Left kidney (tissue), 2 donors: ENCODE results near the gene E2F4. TPM values are rescaled to one million over a fixed set of nuclear protein-coding genes. Genes with fewer than 3 reads are reported as not detected.

Experiments
- DNase-seq: peaks from one replicate; pipeline ENCODE4 v3.0.0-alpha.2; 2013
- polyA plus RNA-seq: library from polyadenylated mRNA; unstranded; fragments of 120-200 nt; gene quantifications from one replicate; pipeline ENCODE4 v1.2.1, GENCODE V29; 2013; ENCODE audit not compliant: insufficient read length

E2F4 gene
- polyA plus RNA-seq, 1 donor = 55.6 TPM

DNA sequence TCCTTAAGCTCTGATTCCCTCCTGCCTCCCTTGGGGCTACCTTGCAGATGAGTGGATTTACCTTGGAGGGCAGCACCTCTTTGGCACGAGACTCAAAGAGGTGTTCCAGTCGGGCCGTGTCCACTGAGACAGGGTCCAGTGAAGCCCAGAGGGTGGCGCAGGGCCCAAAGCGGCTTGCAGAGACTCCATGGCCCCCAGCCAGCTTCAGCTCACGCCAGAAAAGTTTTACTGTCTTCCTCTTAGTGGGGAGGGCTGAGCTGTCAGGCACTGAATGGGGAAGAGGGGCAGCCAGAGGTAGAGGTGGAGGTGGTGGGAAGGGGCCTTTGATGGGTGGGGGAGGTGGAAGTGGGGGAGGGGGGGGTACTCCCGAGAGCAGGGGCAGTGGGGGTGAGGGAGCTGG lies 41.6 kb downstream of the E2F4 start:
- no peak for DNase-seq

DNA sequence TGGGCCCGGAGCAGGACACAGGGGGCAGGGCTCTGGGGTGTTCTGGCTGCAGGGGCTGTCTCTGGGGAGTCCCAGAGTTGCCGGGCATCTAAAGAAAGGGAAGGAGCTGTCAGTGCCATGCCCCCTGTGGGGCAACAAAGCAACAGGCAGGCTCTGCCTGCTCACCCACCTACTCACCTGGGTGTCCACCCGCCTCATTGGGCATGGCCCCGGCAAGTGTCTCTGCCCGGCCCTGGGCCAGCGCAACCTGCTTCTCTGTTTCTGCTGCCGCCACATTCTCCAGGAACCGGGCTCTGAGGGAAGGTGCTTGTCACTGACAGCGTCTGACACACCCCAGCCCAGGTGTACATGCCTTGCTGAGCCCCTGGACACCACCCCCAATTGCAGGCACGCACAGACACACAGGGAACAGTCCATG lies 42.2 kb downstream of the E2F4 start:
- DNase-seq = no peak

DNA sequence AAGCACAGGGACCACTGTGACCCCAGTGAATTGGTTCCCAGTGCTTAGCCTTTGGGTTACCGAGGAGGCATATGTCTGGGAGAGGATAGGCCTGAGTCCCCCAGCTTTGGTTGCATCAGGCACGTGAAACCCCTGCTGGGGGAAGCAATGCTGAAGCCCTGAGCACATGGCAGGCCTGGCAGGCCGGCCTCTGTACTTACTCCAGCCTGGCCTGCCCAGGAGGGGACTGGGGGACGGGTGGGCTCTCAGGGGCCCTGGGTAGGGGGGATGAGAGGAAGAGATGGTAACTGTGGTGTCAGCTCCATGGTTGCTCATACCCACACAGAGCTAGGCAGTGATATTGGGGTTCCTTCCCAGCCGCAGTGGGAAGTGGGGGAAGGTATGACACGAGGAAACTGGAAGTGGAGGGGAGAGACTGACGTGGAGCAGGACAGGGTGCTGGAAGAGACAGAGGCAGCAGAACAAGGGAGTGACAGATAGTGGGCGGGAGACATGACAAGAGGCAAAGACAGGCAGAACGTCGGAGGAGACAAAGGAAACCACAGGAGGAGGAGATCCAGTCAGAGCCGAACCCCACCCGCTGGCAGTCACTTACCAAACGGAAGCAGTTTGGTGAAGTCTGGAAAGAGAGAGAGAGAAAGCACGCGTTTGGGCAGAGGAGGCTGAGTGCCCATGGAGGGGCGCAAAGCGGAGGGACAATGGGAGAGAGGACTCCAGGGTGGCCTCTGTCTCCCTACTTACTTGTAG lies 44.0 kb downstream of the E2F4 start:
- no peak for DNase-seq

DNA sequence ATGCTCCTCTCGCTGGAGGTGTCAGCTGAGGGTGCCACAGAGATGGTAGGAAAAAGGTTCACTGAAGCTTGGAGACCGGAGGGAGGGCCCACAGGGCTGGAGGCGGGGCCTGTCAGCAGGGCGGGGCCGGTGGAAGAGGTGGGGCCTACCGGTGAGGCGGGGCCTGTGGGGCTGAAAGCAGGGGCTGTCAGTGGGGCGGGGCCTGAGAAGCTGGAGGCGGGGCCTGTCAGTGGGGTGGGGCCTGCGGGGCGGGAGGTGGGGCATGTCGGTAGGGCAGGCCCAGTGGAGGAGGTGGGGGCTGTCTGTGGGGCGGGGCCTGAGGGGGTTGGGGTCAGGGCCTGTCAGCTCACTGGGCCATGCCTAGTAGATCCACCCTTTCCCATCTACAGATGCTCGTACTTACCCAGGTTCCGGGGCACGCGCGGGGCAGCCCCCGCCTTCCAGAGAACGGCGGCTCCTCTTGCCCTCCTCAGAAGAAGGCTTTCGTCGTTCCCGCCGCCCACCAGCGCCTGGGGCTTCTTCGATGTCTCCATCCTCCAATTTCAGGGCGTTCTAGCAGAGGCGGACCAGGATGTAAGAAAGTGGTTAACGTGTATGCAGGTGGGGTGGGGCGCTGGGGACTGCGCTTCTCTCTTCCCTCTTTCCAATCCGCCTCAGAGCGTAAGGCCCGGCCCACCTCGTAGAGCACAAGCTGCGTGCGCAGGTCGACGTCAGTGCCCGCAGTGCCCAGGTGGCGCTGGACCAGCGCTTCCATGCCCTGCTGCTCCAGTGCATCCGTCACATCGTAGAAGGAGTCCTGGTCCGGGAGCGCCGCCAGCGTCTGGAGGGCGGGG lies 44.8 kb downstream of the E2F4 start:
- DNase-seq = no peak

DNA sequence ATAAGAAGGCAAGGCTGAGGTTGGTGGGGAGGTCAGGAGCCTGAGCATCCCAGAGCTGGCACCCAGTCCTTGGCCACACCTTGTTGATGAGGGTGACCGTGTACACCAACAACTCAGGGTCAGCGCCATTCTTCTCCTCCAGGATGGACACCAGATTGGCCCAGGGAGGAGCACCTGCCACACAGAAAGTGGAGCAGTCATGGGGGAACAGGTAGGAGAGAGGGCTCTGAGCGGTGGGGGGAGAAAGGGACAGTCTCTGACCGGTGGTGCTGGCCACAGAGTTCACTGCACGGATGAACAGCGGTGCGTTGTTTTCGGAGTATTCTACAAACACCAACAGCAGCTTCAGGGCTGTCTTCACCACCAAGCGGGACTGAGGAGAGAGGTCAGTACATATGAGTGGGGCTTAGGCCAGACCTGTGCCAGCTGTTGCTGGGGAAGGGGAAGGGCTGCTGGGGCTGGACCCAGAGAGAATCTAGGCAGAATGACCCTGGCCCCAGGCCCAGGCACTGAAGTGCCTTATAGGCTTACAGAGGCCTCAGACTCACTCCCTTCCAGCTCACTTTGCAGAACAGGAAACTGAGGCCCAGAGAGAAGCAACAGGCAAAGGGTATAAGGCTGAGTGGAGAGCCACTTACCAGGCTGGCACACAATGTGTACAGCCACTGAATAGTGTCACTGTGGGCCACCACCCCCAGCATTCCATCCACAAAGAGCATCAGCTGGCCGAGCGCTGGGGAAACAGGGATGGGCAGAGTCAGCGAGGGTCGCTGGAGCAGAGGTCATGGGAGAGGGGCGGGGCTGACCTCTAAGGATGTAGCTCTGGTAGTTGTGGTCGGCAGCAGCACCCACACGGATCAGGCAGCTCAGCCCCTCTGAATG lies 45.7 kb downstream of the E2F4 start:
- no peak for DNase-seq

DNA sequence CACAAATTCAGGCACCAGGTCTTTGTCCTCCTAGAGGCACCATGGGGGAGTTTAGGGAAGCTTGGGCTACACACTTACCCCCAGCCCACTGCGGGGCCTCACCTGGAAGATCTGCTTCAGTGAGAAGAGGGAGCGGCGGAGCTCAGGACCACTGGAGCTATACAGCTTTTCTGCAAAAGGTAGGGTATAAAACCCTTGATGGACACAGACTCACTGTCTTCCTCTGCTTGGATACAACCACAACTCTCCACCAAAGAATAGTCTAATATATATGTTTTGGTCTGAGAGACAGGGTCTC lies 46.3 kb downstream of the E2F4 start:
- DNase-seq = no peak

DNA sequence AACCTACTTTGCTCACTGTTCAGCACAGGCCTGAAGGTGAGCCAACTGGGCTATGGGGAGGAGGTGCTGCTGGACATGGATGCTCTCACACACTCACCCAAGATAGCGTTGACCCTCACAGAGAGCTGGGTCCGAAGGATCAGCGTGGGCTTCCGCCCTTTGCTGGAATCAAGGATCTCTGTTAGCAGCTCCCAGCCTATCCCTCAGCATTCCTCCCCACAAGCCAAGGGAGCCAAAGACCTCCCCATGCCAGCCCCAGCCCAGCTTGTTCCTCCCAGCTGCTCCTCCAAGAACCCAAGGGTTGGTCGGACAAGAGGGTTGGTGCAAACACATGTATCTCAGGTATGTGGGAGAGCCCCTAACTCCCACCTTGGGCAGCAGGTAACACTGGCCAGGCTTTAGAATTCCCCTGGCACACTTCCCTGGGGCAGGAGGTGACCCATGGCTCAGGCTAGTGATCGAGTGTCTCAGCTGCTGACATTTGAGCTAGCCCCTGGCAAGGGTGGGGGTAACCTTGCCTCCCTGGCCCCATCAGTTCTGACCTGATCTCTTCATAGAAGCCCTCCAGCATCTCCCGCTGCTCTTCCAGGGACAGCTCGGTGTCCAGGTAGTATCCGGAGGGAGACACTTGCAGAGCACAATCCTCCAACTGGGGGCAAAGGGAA lies 47.0 kb downstream of the E2F4 start:
- DNase-seq = no peak

DNA sequence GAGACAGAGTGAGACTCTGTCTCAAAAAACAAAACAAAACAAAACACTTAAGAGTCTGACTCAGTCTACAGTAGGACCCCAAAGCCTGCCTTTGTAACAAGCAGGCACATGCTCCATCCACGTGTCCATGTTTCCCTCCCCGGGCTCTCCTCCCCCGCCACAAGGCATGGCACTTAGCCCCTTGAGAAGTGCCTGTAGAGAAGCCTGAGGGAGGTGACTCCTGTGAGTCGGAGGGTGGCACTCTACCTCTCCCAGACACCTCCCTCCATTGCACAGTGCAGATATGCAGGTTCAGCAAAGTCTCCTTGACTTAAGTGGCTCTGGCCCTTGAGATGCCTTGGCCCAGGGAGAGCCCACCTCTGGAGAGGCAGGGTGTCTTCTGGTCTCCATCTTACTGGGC lies 48.6 kb downstream of the E2F4 start:
- no peak for DNase-seq

DNA sequence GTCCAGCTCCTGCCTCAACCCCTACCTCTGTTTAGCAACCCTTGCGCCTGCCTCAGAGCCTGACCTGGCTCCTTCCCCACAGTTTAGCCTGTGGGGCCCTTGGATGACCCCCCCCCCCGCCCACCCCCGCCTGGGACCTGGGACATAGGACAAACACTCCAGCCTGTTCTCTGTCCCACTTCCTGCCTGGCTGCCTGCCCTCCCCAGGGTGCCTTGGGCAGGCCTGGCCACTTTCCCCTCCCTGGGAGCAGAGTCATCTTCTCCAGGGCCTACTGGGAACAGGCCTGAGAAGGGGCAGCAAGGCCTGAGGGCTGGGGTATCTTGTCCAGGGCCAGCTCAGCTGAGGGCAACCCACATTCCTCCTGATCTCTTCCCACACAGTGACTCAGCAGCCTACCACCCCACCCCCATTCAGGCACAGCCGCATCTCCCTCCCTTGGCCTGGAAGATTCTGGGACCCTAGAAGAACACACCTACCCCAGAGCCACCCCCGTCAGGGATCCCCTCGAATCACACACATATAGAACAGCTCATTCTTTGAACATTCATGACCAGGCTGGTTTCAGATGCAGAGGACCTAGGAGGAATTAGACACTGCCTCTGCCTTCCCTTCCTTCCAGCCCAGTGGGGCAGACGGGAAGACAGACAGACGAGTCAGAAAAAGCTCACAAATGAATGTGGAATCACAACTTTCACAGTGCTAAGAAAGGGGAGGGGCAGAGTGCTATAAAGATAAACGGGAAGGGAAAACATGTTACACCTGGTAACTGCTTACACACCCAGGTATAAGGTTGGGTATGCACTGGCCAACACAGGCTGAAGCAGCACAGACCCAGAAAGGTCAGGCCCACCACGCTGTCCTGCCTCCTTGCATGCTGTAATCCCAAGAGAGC lies 49.3 kb downstream of the E2F4 start:
- no peak for DNase-seq

DNA sequence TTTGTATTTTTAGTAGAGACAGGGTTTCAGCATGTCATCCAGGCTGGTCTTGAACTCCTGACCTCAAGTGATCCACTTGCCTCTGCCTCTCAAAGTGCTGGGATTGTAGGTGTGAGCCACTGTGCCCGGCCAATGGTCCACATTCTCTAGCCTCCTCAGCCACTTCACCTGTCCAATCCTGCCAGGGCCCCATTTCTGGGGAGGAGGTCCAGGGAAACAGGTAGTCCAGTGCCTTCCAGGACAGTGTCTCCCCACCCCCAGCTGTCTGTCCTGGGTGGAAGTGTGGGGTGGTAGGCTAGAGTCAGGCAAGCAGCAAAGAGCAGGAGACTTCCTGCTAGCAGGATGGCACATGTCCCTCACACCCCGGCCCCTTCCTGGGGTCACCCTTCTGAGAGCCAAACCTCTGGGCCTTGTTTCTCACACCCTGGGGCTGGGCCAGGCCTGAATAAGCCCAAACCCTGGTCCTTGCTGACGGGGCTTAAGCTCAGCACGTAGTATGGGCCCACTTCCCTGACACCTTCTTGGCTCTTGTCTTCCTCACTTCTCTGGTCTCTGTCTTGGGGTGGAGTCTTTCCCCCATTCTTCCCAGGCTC lies 50.3 kb downstream of the E2F4 start:
- no peak for DNase-seq

DNA sequence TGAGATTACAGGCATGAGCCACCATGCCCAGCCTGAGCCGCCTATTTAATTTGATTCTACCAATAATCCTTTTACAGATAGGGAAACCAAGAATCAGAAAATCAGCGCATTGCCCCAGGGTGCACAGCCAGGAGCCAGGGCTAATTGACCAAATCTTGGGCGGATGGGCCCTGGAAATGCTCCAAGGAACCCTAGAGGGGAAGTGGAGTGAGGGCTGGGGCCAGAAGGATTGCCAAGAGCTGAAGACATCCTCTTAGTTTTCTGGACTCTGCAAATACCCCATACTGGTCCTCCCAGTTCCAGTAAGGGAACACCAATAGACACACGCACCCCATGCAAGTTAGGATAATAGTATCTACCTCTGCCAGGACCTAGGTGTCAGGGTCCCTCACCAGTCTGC lies 51.5 kb downstream of the E2F4 start:
- no peak for DNase-seq

DNA sequence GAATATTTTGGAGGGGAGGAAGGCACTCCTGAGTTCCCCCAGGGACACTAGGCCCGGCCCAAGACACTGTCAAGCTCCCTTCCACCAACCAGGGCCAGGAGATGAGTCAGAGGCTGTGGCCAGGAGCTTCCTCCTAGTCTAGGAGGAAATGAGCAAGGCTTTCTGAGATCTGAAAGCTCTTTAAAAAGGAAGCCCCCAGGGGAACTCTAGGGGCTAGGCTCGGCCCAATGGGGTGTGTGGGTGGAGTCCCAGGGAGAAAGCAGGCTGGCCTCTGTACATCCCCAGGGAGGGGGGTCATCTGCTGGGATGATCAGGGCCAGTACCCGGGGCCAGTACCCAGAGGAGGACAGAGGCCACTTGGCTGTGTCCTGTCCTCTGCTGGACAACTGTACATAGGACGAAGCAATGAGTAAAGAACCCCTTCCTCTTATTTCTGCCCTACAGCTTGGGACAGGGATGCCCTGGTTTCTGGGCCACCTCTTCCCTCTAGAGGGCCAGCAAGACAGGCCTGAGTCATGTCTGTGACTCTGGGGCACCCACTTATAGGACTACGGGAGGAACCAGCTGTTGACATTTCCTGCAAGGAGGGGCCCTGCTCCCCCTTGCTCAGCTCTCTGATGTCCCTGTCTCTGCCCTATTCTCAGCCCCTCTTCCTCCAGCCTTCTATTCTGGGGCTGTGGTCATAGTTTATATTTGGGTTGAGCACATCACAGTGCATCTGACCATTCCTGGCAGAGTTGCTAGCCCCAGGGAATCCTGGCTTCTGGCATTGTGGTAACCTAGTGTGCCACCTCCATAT lies 52.6 kb downstream of the E2F4 start:
- no peak for DNase-seq

DNA sequence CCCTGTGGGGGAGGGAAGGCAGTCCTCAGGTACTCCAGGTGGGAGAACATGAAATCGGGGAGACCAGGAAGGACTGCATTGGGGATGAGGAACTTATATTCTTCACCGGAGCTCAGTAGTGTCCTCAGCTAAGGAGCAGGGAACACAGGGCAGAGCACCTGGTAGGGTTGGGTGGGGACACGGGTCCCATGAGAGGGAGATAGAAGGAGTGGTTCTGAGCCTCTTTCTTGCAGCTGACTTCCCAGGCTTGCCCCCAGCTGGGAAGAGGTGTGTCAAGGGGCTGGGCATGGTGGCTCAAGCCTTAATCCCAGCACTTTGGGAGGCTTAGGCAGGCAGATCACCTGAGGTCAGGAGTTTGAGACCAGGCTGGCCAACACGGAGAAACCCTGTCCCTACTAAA lies 53.2 kb downstream of the E2F4 start:
- no peak for DNase-seq

DNA sequence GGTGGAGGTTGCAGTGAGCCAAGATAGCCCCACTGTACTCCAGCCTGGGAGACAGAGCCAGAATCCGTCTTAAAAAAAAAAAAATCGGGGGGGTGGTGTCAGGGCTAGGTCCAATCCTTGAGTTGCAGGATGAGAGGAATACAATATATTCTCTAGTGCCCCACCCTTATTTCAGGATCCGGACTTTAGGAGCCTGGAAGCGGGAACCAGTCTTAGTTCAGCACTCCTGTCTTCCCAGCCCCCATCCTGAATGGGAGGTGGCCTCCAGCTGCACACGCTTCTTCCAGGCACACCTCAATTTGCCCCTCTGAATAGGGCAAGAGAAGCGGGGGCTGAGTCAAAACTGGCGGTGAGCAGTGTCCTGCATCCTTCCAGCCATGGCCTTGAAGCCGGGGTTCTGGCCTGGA lies 53.7 kb downstream of the E2F4 start:
- no peak for DNase-seq

DNA sequence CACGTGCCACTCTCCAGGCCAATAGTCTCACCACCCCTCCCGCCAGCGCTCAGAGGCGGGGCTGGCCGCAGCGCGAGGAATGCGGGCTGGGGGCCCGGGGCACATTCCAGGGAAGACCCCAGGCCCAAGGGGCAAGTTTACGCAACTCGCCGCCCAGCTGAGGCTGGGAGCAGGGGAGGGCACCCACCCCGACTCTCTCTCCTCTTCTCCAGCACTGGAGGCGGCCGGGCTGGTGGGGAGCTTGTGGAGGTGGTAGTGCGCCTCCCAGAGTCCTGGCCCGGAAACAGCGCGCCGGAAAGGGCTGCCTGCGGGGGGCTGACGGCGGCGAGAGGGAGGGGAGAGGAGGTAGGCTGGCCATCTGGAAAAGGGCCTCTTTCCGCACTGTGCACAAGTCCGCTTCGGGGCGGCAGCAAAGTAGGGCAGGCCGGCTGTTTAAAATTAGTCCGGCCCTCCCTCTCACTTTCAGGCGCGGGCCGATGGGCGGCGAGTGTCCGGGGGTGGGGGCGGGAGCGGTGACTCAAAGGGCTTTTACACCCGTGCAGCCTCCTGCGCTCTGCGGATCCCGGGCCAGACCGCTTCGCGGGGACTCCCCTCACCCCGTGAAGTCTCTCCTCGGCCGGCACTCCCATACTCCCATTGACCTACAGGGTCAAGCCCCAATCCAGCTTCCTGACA lies 54.3 kb downstream of the E2F4 start:
- peak; percentile 80 for DNase-seq

DNA sequence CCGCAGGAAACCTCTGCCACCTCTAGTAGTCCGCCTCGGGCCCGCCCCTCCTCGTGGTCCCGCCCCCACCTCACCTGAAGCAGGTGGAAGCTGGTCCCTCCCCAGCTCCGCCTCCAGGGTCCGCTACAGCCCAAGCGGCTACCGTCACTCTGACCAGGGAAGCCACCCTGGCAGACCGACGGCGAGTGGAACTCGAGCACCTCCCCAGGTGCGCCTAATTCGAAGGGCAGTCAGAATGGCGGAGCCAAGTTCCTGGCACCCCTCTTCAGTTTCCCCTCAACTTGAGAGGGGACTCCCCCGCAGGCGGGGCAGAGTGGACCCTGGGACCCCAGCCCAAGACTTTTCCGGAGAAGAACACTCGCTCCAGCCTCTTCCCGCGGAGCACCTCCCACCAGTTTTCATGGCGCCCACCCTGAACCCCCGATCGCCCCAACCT lies 54.8 kb downstream of the E2F4 start:
- no peak for DNase-seq

DNA sequence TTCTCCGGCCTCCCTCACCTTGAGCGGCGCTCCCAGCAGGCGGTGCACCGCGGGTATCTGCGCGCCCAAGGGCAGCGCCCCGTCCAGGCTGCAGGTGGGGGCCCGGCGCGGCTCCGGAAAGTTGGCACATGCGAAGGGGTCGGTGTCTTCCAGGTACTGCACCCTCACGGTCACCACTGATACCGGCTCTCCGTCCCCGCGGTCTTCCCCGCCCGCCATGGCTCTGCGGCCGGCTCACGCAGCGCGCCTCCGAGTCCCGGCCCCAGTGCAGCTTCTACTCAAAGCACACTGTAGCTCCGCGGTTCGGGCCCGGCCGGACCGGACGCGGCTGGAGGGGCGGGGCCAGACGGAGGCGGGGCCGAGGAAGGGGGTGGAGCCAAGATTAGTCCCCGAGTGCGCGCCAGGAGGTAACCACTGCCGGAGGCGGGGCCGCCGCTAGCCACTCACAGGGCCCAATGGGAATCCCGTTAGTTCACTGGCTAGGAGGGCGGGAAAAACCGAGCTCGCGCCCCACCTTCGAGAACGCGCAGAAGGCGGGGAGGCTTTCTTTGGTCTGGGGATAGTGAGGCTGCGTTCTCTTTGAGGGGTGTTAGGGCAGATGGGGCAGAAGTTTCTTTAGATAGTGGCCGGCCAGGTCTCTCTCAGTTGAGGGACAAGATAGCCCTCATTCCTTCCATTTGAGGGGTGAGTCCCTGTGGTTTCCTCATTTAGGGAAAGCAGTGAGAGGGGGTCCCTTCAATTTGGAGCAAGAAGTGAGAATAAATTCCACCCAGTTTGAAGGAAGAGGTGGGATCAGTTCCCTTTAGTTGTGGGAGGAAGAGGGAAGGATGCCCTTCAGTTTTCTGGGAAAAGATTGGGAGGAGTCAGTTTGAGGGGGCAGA lies 55.5 kb downstream of the E2F4 start, which contains the start of gene FHOD1:
Gene FHOD1 (minus strand): TSS at position 290 of the 881 bp plus-strand sequence. CDS start 71 bp downstream, at position 219.
- peak; percentile 93 for DNase-seq

DNA sequence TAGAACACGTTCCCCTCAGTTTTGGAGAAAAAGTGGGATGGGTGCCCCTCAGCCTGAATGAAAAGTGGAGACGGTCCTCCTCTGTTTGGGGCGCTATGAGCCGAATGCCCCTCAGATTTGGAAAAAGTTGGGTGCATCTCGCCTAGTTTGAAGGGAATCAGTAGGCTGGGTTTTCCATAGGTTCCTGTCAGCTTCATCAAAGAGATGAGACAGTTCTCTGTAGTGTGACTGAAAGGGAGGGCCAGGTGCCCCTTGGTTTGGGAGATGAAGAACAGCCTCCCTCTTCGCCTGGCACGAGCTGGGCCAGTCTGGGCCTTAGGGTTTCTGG lies 56.1 kb downstream of the E2F4 start:
- DNase-seq = no peak
